ENCODE data around the gene MAZ.

DNA sequence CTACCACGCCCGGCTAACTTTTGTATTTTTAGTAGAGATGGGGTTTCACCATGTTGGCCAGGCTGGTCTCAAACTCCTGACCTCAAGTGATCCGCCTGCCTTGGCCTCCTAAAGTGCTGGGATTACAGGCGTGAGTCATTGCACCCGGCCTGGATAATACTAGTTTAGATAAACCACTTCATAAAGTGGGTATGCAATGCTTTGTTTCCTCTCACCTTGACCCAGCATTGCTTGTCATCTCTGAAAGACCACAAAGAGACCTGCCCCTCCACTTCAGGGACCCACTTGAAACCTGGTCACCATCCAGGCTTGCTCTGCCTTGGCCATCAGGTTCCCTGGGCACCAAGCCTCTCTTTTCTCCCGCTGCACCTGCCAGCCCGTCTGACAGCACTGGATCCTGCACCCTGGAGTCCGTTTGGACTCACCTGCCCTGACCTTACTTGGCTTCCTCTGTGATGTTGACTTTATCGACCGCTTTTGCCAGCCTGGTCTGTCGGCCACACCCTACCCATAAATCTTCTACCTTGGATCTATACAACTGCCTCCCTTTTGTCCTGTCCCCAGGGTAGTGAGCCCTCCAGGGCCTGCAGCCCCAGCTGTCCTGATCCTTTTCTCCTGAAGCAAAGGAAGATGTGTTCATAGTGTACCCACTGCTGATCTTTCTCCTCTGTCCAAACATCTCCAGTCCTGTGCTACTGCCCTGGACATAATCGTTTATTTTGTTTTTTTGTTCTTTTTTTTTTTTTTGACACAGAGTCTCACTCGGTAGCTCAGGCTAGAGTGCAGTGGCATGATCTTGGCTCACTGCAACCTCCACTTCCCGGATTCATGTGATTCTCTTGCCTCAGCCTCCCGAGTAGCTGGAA lies 40.9 kb upstream of the MAZ start:
- TF ChIP-seq, protein P1, sequence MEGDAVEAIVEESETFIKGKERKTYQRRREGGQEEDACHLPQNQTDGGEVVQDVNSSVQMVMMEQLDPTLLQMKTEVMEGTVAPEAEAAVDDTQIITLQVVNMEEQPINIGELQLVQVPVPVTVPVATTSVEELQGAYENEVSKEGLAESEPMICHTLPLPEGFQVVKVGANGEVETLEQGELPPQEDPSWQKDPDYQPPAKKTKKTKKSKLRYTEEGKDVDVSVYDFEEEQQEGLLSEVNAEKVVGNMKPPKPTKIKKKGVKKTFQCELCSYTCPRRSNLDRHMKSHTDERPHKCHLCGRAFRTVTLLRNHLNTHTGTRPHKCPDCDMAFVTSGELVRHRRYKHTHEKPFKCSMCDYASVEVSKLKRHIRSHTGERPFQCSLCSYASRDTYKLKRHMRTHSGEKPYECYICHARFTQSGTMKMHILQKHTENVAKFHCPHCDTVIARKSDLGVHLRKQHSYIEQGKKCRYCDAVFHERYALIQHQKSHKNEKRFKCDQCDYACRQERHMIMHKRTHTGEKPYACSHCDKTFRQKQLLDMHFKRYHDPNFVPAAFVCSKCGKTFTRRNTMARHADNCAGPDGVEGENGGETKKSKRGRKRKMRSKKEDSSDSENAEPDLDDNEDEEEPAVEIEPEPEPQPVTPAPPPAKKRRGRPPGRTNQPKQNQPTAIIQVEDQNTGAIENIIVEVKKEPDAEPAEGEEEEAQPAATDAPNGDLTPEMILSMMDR (IDR thresholded peaks at IDR 0.05; ENCODE audit: low read depth, low read length) = no peak
- no peak for TF ChIP-seq POLR2A (IDR thresholded peaks at IDR 0.05; ENCODE audit: extremely low read depth, insufficient read length)

All from NB4 (cell line).